Activated naive CD4-positive, alpha-beta T cell (primary cell): ENCODE data around the gene SQSTM1.
"Not testable (repeated sequence)": the region's sequence is repeated elsewhere in the genome, so short reads cannot be mapped to it uniquely, and the experiment has no call there.

Experiments used
- DNase-seq, 4 experiments: peaks; one replicate each; lab custom pipeline; 2025; lab: John Stamatoyannopoulos, UW

Gene SQSTM1

DNA sequence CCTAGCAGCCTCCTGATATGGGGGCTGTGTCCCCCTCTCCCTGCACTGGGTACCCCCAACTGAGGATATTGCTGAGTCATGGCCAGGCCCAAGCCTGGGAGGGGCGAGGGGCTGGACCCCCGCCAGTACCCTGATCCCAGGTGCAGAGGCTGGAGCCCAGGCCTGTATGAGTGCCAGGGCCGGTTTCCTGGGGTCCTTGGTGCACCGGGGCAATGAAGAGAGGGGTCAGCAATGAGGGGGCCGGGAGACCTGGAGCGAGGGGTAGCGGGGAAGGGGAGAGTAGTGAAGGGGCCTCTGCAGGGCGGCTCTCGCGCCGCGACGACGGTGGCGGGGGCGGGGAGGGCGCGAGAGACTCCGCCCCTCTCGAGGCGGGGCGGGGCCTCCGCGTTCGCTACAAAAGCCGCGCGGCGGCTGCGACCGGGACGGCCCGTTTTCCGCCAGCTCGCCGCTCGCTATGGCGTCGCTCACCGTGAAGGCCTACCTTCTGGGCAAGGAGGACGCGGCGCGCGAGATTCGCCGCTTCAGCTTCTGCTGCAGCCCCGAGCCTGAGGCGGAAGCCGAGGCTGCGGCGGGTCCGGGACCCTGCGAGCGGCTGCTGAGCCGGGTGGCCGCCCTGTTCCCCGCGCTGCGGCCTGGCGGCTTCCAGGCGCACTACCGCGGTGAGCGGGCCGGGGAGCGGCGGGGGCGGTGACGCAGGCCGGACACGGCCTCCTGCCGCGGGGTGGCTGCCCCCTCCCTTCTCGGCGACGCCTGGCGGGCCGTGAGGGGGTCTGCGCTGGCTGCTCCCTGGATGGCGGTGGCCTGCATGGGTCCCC is at the start of gene SQSTM1:
Gene SQSTM1 (plus strand): TSS at position 423 of the 815 bp plus-strand sequence. CDS start 32 bp downstream, at position 455.
- DNase-seq: peak; percentile 47 to 76 (median 68)

DNA sequence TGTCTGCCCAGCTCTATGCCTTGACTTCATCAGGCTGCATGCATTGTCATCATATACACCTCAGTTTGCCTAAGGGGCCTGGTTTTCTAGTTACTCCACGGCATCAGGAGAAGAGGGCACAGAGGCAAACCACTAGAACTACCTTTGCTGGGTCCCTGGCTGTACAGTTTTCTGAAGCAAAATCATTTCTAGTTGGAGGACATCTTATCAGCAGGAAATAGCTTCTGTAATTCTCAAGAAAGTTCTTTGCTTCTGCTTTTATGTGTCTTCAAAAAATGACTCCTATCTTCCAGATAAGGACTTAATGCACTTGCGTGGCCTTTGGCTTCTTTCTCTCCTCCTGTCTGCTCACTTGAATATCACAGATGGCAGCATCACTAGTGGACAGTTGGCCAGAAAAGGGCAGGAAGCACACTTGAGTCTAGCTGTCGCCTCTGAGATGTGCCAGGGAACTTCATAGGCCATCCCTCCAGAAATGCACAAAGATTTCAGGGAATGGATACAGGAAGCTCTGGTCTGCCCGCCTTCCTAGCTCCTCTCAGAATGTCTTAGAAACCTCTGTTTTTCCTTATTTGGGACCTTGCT is 49.3 kb upstream of the SQSTM1 start:
- DNase-seq: no peak

- no peak for DNase-seq
Measured at GRCh38 chr5:179772351-179772750, 48.4 kb upstream of the SQSTM1 start.

DNA sequence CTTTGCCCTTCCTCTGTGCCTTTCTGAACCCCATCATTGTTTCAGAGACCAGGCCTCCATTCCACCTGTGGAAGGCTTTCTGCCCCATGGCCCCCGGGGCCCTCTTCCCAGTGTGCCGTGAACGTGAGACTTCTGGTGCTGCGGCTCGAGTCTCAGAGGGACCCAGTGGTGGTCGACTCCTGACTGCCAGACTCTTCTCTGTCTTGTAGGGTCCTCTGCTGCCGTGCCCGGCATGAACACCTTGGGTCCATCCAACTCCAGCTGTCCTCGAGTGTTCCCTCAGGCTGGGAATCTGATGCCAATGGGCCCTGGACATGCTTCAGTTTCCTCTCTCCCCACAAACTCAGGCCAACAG is 47.0 kb upstream of the SQSTM1 start:
- DNase-seq: no peak

DNA sequence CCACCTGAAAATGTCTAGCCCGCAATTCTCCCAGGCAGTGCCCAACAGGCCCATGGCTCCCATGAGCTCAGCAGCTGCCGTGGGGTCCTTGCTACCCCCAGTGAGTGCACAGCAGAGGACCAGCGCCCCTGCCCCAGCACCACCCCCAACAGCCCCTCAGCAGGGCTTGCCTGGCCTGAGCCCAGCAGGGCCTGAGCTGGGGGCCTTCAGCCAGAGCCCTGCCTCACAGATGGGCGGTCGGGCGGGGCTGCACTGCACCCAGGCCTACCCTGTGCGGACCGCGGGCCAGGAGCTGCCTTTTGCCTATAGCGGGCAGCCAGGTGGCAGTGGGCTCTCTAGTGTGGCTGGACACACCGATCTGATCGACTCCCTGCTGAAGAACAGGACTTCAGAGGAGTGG is 46.3 kb upstream of the SQSTM1 start:
- no peak for DNase-seq

- DNase-seq: no peak
Measured at GRCh38 chr5:179776411-179776938, 44.2 kb upstream of the SQSTM1 start.

- DNase-seq: no peak
Measured at GRCh38 chr5:179777456-179777855, 43.2 kb upstream of the SQSTM1 start.

DNA sequence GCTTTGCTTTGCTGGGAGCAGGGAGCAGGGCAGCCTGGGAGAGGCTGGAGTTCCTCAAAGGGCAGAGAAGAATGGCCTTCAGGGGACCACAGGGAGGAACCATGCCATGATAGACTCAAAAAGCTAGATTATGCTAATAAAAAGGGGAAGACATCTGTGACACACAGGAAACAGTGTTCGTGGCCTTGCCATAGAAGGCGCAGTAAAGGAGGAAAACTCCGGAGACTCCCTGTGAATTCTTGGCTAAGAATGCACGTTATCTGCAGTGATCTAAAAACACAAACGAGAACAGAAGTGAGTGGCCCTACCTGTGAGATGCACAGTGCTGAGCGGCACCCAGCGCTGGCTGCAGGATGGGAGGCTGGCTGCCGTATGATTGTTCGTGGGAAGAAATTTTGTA is 42.8 kb upstream of the SQSTM1 start:
- no peak for DNase-seq

GRCh38 chr5:179778591-179778990 is 42.1 kb upstream of the SQSTM1 start:
- no peak for DNase-seq

GRCh38 chr5:179779826-179780225 is 40.9 kb upstream of the SQSTM1 start:
- no peak for DNase-seq

DNA sequence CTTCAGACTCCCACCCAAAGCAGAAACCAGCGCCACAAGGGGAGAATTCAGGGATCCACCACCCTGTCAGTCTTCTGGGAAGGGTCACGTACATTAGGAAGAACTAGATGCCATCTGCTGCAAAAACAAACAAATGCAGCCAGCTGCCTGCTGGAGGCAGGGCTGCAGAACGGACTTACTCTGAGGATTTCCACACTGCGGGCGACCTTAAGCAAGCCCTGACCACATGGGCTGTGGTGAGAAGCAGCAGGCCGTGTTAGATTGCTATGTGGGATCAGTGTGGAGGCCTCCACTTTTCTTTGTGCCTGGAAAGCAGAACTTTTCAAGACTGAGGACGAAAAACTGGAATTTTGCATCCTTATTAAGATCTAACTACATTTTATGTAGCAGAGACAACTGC is 40.3 kb upstream of the SQSTM1 start:
- no peak for DNase-seq

DNA sequence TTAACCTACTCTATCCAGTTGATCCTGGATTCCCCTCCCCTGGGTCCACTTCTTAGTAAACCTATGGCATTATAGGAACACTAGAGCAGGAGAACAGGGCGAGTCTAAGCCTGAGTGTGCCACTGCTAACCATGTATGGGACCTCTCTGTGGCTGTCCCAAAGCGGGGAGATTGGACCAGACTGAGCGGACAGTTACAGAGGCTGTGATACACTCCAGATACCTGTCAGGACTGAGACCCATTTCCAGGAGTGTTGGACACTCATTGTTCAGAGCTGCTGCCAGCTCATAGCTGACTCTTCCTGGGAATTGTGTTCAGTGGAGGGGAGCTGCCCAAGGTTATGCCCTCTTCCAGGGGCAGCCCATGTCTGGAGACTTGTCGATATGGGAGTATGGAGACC is 38.9 kb upstream of the SQSTM1 start:
- DNase-seq: no peak

DNA sequence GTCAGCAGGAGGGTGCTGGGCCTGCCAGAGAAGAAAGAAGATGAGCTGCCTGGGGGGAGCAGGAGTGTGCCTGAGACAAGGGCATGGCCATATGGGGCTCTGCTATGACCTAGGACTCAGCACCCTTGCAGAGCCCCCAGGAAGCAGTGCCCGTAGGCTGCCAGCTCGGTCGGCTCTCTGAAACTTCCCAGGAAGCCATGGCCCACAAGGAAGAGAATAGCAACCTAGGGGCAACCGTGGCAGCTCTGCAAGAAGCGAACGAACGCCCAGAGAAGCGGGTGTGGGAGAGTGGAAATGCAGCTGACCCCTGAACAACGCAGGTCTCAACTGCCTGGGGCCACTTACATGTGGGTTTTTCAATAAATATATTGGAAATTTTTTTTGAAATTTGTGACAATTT is 37.6 kb upstream of the SQSTM1 start:
- no peak for DNase-seq

- no peak for DNase-seq
Measured at GRCh38 chr5:179786861-179787260, 33.8 kb upstream of the SQSTM1 start.

DNA sequence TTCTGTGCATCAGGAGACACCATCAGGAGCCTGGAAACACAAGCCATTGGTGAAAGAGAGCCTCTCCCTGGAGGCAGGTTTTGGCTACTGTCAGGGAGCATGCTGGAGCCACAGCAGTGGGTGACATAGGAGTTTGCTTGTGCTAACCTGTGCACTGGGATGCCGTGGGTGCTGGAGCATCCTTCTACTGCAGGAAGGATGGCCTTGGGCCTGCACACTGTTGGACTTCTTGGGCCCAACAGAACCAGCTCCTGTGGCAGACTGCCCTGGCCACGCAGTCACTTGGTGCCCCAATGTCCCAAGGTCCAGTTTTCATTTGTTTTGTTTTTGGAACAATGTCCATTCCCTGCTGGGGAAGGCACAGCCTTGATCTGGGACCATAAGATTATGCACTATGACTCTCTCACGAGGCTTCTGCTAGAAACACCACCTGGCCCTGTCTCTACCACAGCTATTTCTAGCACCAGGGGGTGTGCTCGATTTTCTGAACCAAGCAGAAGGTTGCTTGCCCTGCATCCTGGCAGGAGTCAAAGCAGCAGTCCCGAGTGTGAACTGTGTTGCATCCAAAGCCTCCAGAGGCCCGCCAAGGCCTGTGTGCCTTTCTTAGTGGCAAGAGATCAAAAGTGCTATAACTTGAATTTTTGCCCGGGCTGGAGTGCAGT is 32.4 kb upstream of the SQSTM1 start:
- DNase-seq: no peak

DNA sequence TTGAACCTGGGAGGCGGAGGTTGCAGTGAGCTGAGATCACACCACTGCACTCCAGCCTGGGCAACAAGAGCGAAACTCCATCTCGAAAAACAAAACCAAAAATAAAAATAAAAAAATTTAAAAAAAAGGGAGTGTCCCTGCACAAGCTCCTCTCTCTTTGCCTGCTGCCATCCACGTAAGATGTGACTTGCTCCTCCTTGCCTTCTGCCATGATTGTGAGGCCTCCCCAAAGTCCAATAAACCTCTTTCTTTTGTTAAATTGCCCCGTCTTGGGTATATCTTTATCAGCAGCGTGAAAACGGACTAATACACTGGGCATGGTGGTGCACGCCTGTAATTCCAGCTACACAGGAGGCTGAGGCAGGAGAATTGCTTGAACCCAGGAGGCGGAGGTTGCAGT is 31.4 kb upstream of the SQSTM1 start:
- DNase-seq: not testable (repeated sequence)

GRCh38 chr5:179791881-179792611 is 28.7 kb upstream of the SQSTM1 start:
- DNase-seq: no peak

- no peak for DNase-seq
Measured at GRCh38 chr5:179792612-179793467, 27.9 kb upstream of the SQSTM1 start.

DNA sequence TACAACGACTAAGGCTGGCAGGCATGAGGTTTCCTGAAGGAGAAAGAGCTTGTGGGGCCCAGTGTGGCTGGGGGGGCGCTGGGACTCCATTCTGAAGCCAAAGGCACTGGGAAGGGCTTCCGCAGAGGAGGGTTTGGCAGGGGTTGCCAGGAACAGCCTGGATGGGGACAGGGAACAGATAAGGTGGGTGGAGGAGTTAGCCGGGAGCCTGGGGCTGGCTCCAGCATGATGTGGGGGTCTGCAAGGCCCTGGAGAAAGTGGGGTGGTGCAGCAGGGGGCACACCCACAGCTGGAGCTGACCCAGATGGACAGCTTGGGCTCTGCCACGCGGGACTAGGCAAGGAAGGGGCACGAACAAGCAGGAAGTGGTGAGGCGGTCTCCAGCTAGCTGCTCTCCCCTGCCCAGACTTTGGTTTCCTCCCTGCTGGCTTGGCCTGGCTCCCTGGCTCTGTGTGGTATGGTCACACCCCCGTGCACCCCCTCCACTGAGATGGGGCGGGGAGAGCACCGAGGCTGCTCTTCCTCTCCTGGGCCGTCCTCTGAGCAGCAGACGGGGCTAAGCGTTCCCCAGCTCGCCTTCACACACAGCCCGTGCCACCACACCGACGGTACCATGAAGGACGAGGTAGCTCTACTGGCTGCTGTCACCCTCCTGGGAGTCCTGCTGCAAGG is 27.1 kb upstream of the SQSTM1 start, which contains the start of gene LTC4S:
Gene LTC4S (plus strand): TSS at position 519 of the 672 bp plus-strand sequence. CDS start 95 bp downstream, at position 614.
- peak in 2 of 4 experiments; percentile 21 to 27 for DNase-seq

DNA sequence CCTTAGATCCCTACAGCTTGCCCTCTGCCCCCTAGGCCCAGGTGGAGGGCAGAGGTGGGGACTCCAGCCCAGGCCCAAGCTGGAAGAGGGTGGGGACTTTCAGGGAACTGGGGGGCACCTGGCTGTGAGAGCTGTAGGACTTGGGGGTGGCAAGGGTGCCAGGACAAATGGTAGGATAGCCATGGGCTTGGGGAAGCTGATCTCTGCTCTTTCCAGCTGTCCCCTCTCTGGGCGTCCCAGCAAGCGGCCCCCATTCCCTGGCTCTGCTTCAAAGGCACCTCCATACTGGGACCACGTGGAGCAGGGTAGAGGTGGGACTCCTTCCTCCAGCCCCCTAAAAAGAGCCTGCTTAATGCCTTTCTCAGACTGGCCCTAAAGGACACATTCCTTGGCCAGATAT is 26.5 kb upstream of the SQSTM1 start:
- DNase-seq: no peak

- DNase-seq: no peak
Measured at GRCh38 chr5:179794575-179794974, 26.1 kb upstream of the SQSTM1 start.
